Calu3 (cell line): Measurements from ENCODE around the gene TFPI2. TPM values are rescaled to one million over a fixed set of nuclear protein-coding genes. Genes with fewer than 3 reads are reported as not detected.

ENCODE experiments used
- BruUV-seq: library from RNA; stranded (reverse); fragments of 400-500 nt; replicated peaks from 2 replicates; lab custom pipeline; 2021; lab: Mats Ljungman, UMichigan
- CTCF ChIA-PET: fragments of 300-600 bp; sonication (Branson Sonifier 250); formaldehyde crosslinking; loops from one replicate; lab custom pipeline; 2022; ENCODE audit warnings: antibody characterized with exemption; lab: Charles Lee
- DNase-seq: peaks from one replicate; pipeline ENCODE4 v3.0.0; 2022
- H3K27ac Mint-ChIP-seq: one replicate; pipeline ENCODE4 v1.8.0; 2022; ENCODE audit warnings: mixed read lengths; ENCODE audit not compliant: unreplicated experiment
- H3K27me3 Mint-ChIP-seq: one replicate; pipeline ENCODE4 v1.8.0; 2022; ENCODE audit warnings: mixed read lengths; ENCODE audit not compliant: unreplicated experiment
- H3K36me3 Mint-ChIP-seq: one replicate; pipeline ENCODE4 v1.8.0; 2022; ENCODE audit warnings: mild to moderate bottlenecking, moderate library complexity, mixed read lengths; ENCODE audit not compliant: insufficient read depth, unreplicated experiment
- H3K4me1 Mint-ChIP-seq: one replicate; pipeline ENCODE4 v1.8.0; 2022; ENCODE audit warnings: mild to moderate bottlenecking, low read depth, mixed read lengths; ENCODE audit not compliant: unreplicated experiment
- H3K4me3 Mint-ChIP-seq: one replicate; pipeline ENCODE4 v1.8.0; 2022; ENCODE audit warnings: mild to moderate bottlenecking, low read depth, moderate library complexity, mixed read lengths; ENCODE audit not compliant: unreplicated experiment
- H3K9me3 Mint-ChIP-seq: one replicate; pipeline ENCODE4 v1.8.0; 2022; ENCODE audit warnings: low read depth, mixed read lengths; ENCODE audit not compliant: unreplicated experiment
- CTCF ChIP-seq: fragments of 200-600 bp; IDR thresholded peaks from one replicate; pipeline ENCODE4 v1.8.0; 2022; ENCODE audit warnings: antibody characterized with exemption; ENCODE audit not compliant: unreplicated experiment
- intact Hi-C: fragments of 100-400 bp; cut with micrococcal nuclease; formaldehyde crosslinking; loops from one replicate; pipeline ENCODE4 v1.10.0; 2022; ENCODE audit not compliant: unreplicated experiment
- total RNA-seq: library from RNA; stranded (reverse); gene quantifications from 2 replicates; pipeline ENCODE4 v1.2.3, GENCODE V29; 2022

Gene TFPI2
- total RNA-seq, 1 experiment from 2014 or later, result 213 TPM

GRCh38 chr7:93877742-93878141 is 12.8 kb downstream of the TFPI2 start:
- no TSS peak for BruUV-seq
- intact Hi-C loops, result no loop called here
- H3K27me3 Mint-ChIP-seq, result no peaks in the 10 kb centered on the region
- CTCF ChIA-PET, result no interaction called here
- peaks cover 3% of the 10 kb centered on the region for H3K9me3 Mint-ChIP-seq
- no peaks in the 10 kb centered on the region for H3K4me1 Mint-ChIP-seq
- no peak overlapping the region for H3K27ac Mint-ChIP-seq
- H3K36me3 Mint-ChIP-seq, result peaks cover under 1% of the 10 kb centered on the region
- no peak for DNase-seq
- no peak for TF ChIP-seq CTCF
- no peak overlapping the region for H3K4me3 Mint-ChIP-seq

- TF ChIP-seq CTCF, result no peak
- no peak overlapping the region for H3K27ac Mint-ChIP-seq
- no peaks in the 10 kb centered on the region for H3K36me3 Mint-ChIP-seq
- no peak for DNase-seq
- CTCF ChIA-PET, result no interaction called here
- BruUV-seq, result no TSS peak
- H3K27me3 Mint-ChIP-seq, result no peaks in the 10 kb centered on the region
- no peaks in the 10 kb centered on the region for H3K4me1 Mint-ChIP-seq
- intact Hi-C loops, result no loop called here
- H3K9me3 Mint-ChIP-seq, result no peaks in the 10 kb centered on the region
- no peak overlapping the region for H3K4me3 Mint-ChIP-seq
Observed at GRCh38 chr7:93873998-93874574, 16.5 kb downstream of the TFPI2 start.

DNA sequence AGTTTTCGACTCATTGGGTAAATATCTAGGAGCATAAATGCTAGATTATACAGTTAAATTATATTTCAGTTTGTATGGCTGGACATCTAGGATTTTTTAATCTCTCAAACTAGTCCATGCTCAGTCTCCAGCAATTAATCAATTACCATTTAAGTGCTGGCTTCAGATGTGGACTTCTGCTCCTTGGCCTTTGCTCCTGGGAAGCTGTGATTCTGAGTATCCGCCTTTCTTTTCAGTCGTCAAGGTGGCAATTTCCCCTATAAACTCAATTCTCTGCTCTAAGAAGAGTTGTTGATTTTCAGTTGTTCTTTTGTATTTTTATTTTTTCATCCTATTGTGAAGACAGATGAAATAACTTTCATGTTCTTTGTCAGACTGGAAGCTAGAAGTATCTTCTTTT is 23.7 kb downstream of the TFPI2 start:
- no peak for DNase-seq
- Mint-ChIP-seq H3K4me1 (no peaks in the 10 kb centered on the region), H3K27ac (no peak overlapping the region), H3K27me3 (no peaks in the 10 kb centered on the region), H3K36me3 (no peaks in the 10 kb centered on the region), H3K4me3 (no peak overlapping the region), H3K9me3 (no peaks in the 10 kb centered on the region)
- no peak for TF ChIP-seq CTCF
- BruUV-seq, result no TSS peak
- CTCF ChIA-PET, result no interaction called here
- intact Hi-C loops, result no loop called here

- intact Hi-C loops, result no loop called here
- Mint-ChIP-seq H3K4me3 (no peak overlapping the region), H3K4me1 (no peaks in the 10 kb centered on the region), H3K27me3 (no peaks in the 10 kb centered on the region), H3K36me3 (no peaks in the 10 kb centered on the region), H3K9me3 (no peaks in the 10 kb centered on the region), H3K27ac (no peak overlapping the region)
- no peak for DNase-seq
- no peak for TF ChIP-seq CTCF
- BruUV-seq, result no TSS peak
- CTCF ChIA-PET, result no interaction called here
Observed at GRCh38 chr7:93862651-93863050, 27.9 kb downstream of the TFPI2 start.
